Measurements from ENCODE around the gene ZGPAT. TPM values are rescaled to one million over a fixed set of nuclear protein-coding genes. Genes with fewer than 3 reads are reported as not detected.
"Not testable (repeated sequence)": the region's sequence is repeated elsewhere in the genome, so short reads cannot be mapped to it uniquely, and the experiment has no call there.

The ZGPAT gene
- total and polyA plus RNA-seq, 2 donors: 16.5 to 66.6 TPM

- Histone ChIP-seq H3K27me3 (ENCODE audit: control insufficient read depth in 2 of 2, insufficient read depth in 1 of 2, low read length in 1 of 2) (peaks cover 0 to 7% of the 10 kb centered on the region in 2 donors), H3K4me1 (ENCODE audit: control insufficient read depth in 2 of 2, insufficient read depth in 2 of 2, low read length in 2 of 2) (peaks cover 6 to 26% of the 10 kb centered on the region in 2 donors), H3K9me3 (ENCODE audit: control insufficient read depth in 2 of 2, insufficient read depth in 1 of 2, low read length in 1 of 2) (peaks cover 2 to 4% of the 10 kb centered on the region in 2 donors), H3K4me3 (ENCODE audit: low read length in 2 of 2) (no peak overlapping the region), H3K27ac (ENCODE audit: low read depth in 1 of 2, low read length in 1 of 2) (no peak overlapping the region), H3K36me3 (ENCODE audit: control insufficient read depth in 2 of 2, insufficient read depth in 2 of 2, low read length in 1 of 2) (no peaks in the 10 kb centered on the region)
- DNase-seq (ENCODE audit: low read depth in 6 of 9, low spot score in 9 of 9): no peak
- WGBS: 96% methylated on average over 20 of the region's 20 CpGs
Measured at GRCh38 chr20:63772781-63773518, 65.1 kb downstream of the ZGPAT start.

GRCh38 chr20:63773571-63774241, 65.9 kb downstream of the ZGPAT start:
- peak in 1 of 9 donors; percentile 52 for DNase-seq (ENCODE audit: low read depth in 6 of 9, low spot score in 9 of 9)

GRCh38 chr20:63774306-63774705, 66.5 kb downstream of the ZGPAT start:
- Histone ChIP-seq H3K27ac (ENCODE audit: low read depth in 1 of 2, low read length in 1 of 2) (no peak overlapping the region), H3K9me3 (ENCODE audit: control insufficient read depth in 2 of 2, insufficient read depth in 1 of 2, low read length in 1 of 2) (peaks cover 2 to 4% of the 10 kb centered on the region in 2 donors), H3K36me3 (ENCODE audit: control insufficient read depth in 2 of 2, insufficient read depth in 2 of 2, low read length in 1 of 2) (no peaks in the 10 kb centered on the region), H3K4me1 (ENCODE audit: control insufficient read depth in 2 of 2, insufficient read depth in 2 of 2, low read length in 2 of 2) (peaks cover 6 to 26% of the 10 kb centered on the region in 2 donors), H3K4me3 (ENCODE audit: low read length in 2 of 2) (no peak overlapping the region), H3K27me3 (ENCODE audit: control insufficient read depth in 2 of 2, insufficient read depth in 1 of 2, low read length in 1 of 2) (peaks cover 0 to 7% of the 10 kb centered on the region in 2 donors)
- WGBS: 85% methylated on average over 15 of the region's 15 CpGs
- DNase-seq (ENCODE audit: low read depth in 6 of 9, low spot score in 9 of 9): peak in 2 of 9 donors; percentile 21 to 44

More at GRCh38 chr20:63773571-63774241, 65.9 kb downstream of the ZGPAT start:
- WGBS: 85% methylated on average over 33 of the region's 33 CpGs
- no peak overlapping the region for H3K4me3 ChIP-seq (ENCODE audit: low read length in 2 of 2)
- peaks cover 6 to 26% of the 10 kb centered on the region in 2 donors for H3K4me1 ChIP-seq (ENCODE audit: control insufficient read depth in 2 of 2, insufficient read depth in 2 of 2, low read length in 2 of 2)
- H3K27me3 ChIP-seq (ENCODE audit: control insufficient read depth in 2 of 2, insufficient read depth in 1 of 2, low read length in 1 of 2): peaks cover 0 to 7% of the 10 kb centered on the region in 2 donors
- peaks cover 2 to 4% of the 10 kb centered on the region in 2 donors for H3K9me3 ChIP-seq (ENCODE audit: control insufficient read depth in 2 of 2, insufficient read depth in 1 of 2, low read length in 1 of 2)
- no peaks in the 10 kb centered on the region for H3K36me3 ChIP-seq (ENCODE audit: control insufficient read depth in 2 of 2, insufficient read depth in 2 of 2, low read length in 1 of 2)
- H3K27ac ChIP-seq (ENCODE audit: low read depth in 1 of 2, low read length in 1 of 2): no peak overlapping the region

GRCh38 chr20:63775096-63775978, 67.5 kb downstream of the ZGPAT start:
- Histone ChIP-seq H3K9me3 (ENCODE audit: control insufficient read depth in 2 of 2, insufficient read depth in 1 of 2, low read length in 1 of 2) (peaks cover 2 to 4% of the 10 kb centered on the region in 2 donors), H3K27me3 (ENCODE audit: control insufficient read depth in 2 of 2, insufficient read depth in 1 of 2, low read length in 1 of 2) (peaks cover 0 to 7% of the 10 kb centered on the region in 2 donors), H3K4me3 (ENCODE audit: low read length in 2 of 2) (peak overlapping the region in 1 of 2 donors; percentile 13), H3K4me1 (ENCODE audit: control insufficient read depth in 2 of 2, insufficient read depth in 2 of 2, low read length in 2 of 2) (peaks cover 6 to 26% of the 10 kb centered on the region in 2 donors), H3K36me3 (ENCODE audit: control insufficient read depth in 2 of 2, insufficient read depth in 2 of 2, low read length in 1 of 2) (no peaks in the 10 kb centered on the region), H3K27ac (ENCODE audit: low read depth in 1 of 2, low read length in 1 of 2) (no peak overlapping the region)
- peak in 5 of 9 donors; percentile 29 to 82 (median 60) for DNase-seq (ENCODE audit: low read depth in 6 of 9, low spot score in 9 of 9)
- WGBS: 70% methylated on average over 67 of the region's 67 CpGs

- peaks cover 6 to 26% of the 10 kb centered on the region in 2 donors for H3K4me1 ChIP-seq (ENCODE audit: control insufficient read depth in 2 of 2, insufficient read depth in 2 of 2, low read length in 2 of 2)
- not testable (repeated sequence) for H3K4me3 ChIP-seq (ENCODE audit: low read length in 2 of 2); H3K36me3 ChIP-seq (ENCODE audit: control insufficient read depth in 2 of 2, insufficient read depth in 2 of 2, low read length in 1 of 2); H3K9me3 ChIP-seq (ENCODE audit: control insufficient read depth in 2 of 2, insufficient read depth in 1 of 2, low read length in 1 of 2); H3K27ac ChIP-seq (ENCODE audit: low read depth in 1 of 2, low read length in 1 of 2); H3K27me3 ChIP-seq (ENCODE audit: control insufficient read depth in 2 of 2, insufficient read depth in 1 of 2, low read length in 1 of 2); DNase-seq (ENCODE audit: low read depth in 6 of 9, low spot score in 9 of 9)
- WGBS: 97% methylated on average over 23 of the region's 23 CpGs
Measured at GRCh38 chr20:63776875-63777274, 69.0 kb downstream of the ZGPAT start.

- 98% methylated on average over 13 of the region's 13 CpGs for WGBS
- Histone ChIP-seq H3K4me3 (ENCODE audit: low read length in 2 of 2) (no peak overlapping the region), H3K27me3 (ENCODE audit: control insufficient read depth in 2 of 2, insufficient read depth in 1 of 2, low read length in 1 of 2) (peaks cover 0 to 5% of the 10 kb centered on the region in 2 donors), H3K9me3 (ENCODE audit: control insufficient read depth in 2 of 2, insufficient read depth in 1 of 2, low read length in 1 of 2) (peaks cover 0 to 4% of the 10 kb centered on the region in 2 donors), H3K36me3 (ENCODE audit: control insufficient read depth in 2 of 2, insufficient read depth in 2 of 2, low read length in 1 of 2) (no peaks in the 10 kb centered on the region), H3K4me1 (ENCODE audit: control insufficient read depth in 2 of 2, insufficient read depth in 2 of 2, low read length in 2 of 2) (peaks cover 6 to 33% of the 10 kb centered on the region in 2 donors), H3K27ac (ENCODE audit: low read depth in 1 of 2, low read length in 1 of 2) (no peak overlapping the region)
- DNase-seq (ENCODE audit: low read depth in 6 of 9, low spot score in 9 of 9): no peak
Measured at GRCh38 chr20:63777614-63778013, 69.8 kb downstream of the ZGPAT start.

DNA sequence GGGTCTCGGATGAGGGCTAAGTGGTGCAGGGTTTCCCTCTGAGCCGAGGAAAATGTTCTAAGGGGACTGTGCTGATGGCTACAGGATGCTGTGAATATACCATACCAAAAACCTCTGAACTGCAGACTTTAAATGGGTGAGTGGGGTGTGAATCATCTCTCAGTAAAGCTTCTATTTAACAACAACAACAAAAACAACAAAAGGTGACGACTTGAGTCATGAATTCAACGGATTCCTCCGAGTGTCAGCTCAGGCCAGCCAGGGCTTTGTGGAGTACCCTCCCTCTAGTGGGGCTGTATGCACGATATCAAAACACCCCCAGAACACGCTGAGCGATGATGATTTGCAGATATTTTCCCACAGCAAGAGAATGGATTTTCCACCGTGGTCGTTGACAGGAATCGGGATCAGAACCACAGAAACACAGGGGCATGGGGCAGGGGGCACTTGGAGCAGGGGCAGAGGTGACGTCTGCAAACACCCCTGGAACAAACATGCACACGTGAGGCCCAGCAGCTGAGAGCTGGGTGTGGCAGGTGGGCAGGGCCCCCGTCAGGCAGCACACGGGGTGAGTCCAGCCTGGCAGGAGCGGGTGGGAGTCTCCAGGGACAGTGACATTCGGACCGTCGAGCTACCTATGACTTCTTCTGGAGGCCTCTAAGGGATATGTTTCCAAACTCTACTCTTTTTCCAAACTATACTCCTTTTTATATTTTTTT, 70.4 kb downstream of the ZGPAT start:
- no peak for DNase-seq (ENCODE audit: low read depth in 6 of 9, low spot score in 9 of 9)

DNA sequence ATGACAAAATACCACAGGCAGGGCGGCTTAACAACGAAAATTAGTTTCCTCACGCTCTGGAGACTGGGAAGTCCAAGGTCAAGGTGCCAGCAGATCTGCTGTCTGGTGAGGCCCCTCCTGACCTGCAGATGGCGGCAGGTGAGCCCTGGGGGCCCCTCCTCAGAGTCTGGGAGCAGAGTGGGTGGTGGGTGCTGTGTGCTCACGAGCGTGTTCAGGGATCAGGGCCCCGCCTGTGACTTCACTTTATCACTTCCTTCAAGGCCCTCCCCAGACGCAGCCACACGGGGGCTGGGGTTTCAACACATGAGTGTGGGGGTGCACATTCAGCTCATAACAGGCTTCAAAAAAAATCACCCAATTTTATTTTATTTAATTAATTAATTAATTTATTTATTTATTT, 71.0 kb downstream of the ZGPAT start:
- H3K27ac ChIP-seq (ENCODE audit: low read depth in 1 of 2, low read length in 1 of 2): no peak overlapping the region
- no peaks in the 10 kb centered on the region for H3K36me3 ChIP-seq (ENCODE audit: control insufficient read depth in 2 of 2, insufficient read depth in 2 of 2, low read length in 1 of 2)
- peaks cover 2 to 22% of the 10 kb centered on the region in 2 donors for H3K4me1 ChIP-seq (ENCODE audit: control insufficient read depth in 2 of 2, insufficient read depth in 2 of 2, low read length in 2 of 2)
- H3K27me3 ChIP-seq (ENCODE audit: control insufficient read depth in 2 of 2, insufficient read depth in 1 of 2, low read length in 1 of 2): peaks cover 0 to 5% of the 10 kb centered on the region in 2 donors
- WGBS: 90% methylated on average over 9 of the region's 9 CpGs
- H3K4me3 ChIP-seq (ENCODE audit: low read length in 2 of 2): no peak overlapping the region
- no peak for DNase-seq (ENCODE audit: low read depth in 6 of 9, low spot score in 9 of 9)
- H3K9me3 ChIP-seq (ENCODE audit: control insufficient read depth in 2 of 2, insufficient read depth in 1 of 2, low read length in 1 of 2): no peaks in the 10 kb centered on the region

More for the DNA sequence above, 70.4 kb downstream of the ZGPAT start:
- H3K4me3 ChIP-seq (ENCODE audit: low read length in 2 of 2): no peak overlapping the region
- peaks cover 0 to 4% of the 10 kb centered on the region in 2 donors for H3K9me3 ChIP-seq (ENCODE audit: control insufficient read depth in 2 of 2, insufficient read depth in 1 of 2, low read length in 1 of 2)
- H3K4me1 ChIP-seq (ENCODE audit: control insufficient read depth in 2 of 2, insufficient read depth in 2 of 2, low read length in 2 of 2): peaks cover 6 to 28% of the 10 kb centered on the region in 2 donors
- H3K27ac ChIP-seq (ENCODE audit: low read depth in 1 of 2, low read length in 1 of 2): no peak overlapping the region
- peaks cover 0 to 5% of the 10 kb centered on the region in 2 donors for H3K27me3 ChIP-seq (ENCODE audit: control insufficient read depth in 2 of 2, insufficient read depth in 1 of 2, low read length in 1 of 2)
- H3K36me3 ChIP-seq (ENCODE audit: control insufficient read depth in 2 of 2, insufficient read depth in 2 of 2, low read length in 1 of 2): no peaks in the 10 kb centered on the region
- WGBS: 79% methylated on average over 19 of the region's 19 CpGs

Measured in thymus (tissue), 11 donors.